Panc1 (cell line): ENCODE data around the gene DNAAF2. TPM values are rescaled to one million over a fixed set of nuclear protein-coding genes. Genes with fewer than 3 reads are reported as not detected.

Experiments
- ATAC-seq: fragments of 200-7000 bp; cut with Tn5 transposase; 2 replicates; pipeline ENCODE4 v1.9.1; 2020; ENCODE audit warnings: mild to moderate bottlenecking, moderate library complexity
- BruUV-seq: library from RNA; stranded (reverse); fragments of 400-500 nt; replicated peaks from 2 replicates; lab custom pipeline; 2021; lab: Mats Ljungman, UMichigan
- CTCF ChIA-PET: fragments of 300-600 bp; sonication (Branson Sonifier 250); formaldehyde crosslinking; loops from one replicate; lab custom pipeline; 2022; ENCODE audit warnings: antibody characterized with exemption; lab: Charles Lee
- POLR2A ChIA-PET: fragments of 300-600 bp; sonication (Branson Sonifier 250); formaldehyde crosslinking; loops from one replicate; lab custom pipeline; 2022; ENCODE audit warnings: antibody characterized with exemption; lab: Charles Lee
- DNase-seq: peaks from one replicate; pipeline ENCODE4 v3.0.0-alpha.2; 2010; ENCODE audit warnings: low read depth, low spot score
- H3K27ac ChIP-seq: 2 replicates; pipeline ENCODE4 v1.5.1; 2011; ENCODE audit warnings: mild to moderate bottlenecking, low read length, inconsistent platforms
- H3K27me3 ChIP-seq: fragments of 200-500 bp; sonication (Bioruptor generic); 2 replicates; pipeline ENCODE4 v1.6.0; 2014; ENCODE audit warnings: low read length, inconsistent platforms; ENCODE audit not compliant: control insufficient read depth, insufficient read depth
- H3K36me3 ChIP-seq: fragments of 200-500 bp; sonication (Bioruptor generic); 2 replicates; pipeline ENCODE4 v1.5.1; 2014; ENCODE audit warnings: inconsistent platforms, mild to moderate bottlenecking, low read length, moderate library complexity; ENCODE audit not compliant: control insufficient read depth, insufficient read depth
- H3K4me1 ChIP-seq: 2 replicates; pipeline ENCODE4 v1.5.1; 2011; ENCODE audit warnings: inconsistent platforms, mild to moderate bottlenecking, low read length, moderate library complexity; ENCODE audit not compliant: control insufficient read depth, insufficient read depth
- H3K4me3 ChIP-seq, 2 experiments: 2 replicates each; pipeline ENCODE4 v1.5.1; 2011 to 2012; ENCODE audit warnings: low read depth in 2 of 2, low read length in 2 of 2, mild to moderate bottlenecking in 2 of 2, inconsistent platforms in 1 of 2, moderate library complexity in 1 of 2
- H3K9me3 ChIP-seq: fragments of 200-500 bp; sonication (Bioruptor generic); 2 replicates; pipeline ENCODE4 v1.5.1; 2014; ENCODE audit warnings: low read depth, mild to moderate bottlenecking, inconsistent platforms, low read length, moderate library complexity; ENCODE audit not compliant: control insufficient read depth, insufficient read depth
- POLR2AphosphoS5 ChIP-seq: IDR thresholded peaks from 2 replicates; pipeline ENCODE4 v1.6.1; 2012; ENCODE audit warnings: mild to moderate bottlenecking, low read depth, low read length, moderate library complexity
- REST ChIP-seq, 2 experiments: IDR thresholded peaks; 2 replicates each; pipeline ENCODE4 v1.6.1; 2011 to 2012; ENCODE audit warnings: low read depth in 2 of 2, control low read depth in 1 of 2, low read length in 1 of 2, mild to moderate bottlenecking in 1 of 2, moderate library complexity in 1 of 2; ENCODE audit not compliant: insufficient read depth in 1 of 2
- SIN3A ChIP-seq: IDR thresholded peaks from 2 replicates; pipeline ENCODE4 v1.6.1; 2012; ENCODE audit warnings: low read depth, mild to moderate bottlenecking, low read length, moderate library complexity, borderline replicate concordance; ENCODE audit not compliant: insufficient read depth
- TCF7L2 ChIP-seq: IDR thresholded peaks from 2 replicates; pipeline ENCODE4 v1.6.1; 2011; ENCODE audit warnings: mild to moderate bottlenecking, low read depth, low read length, inconsistent platforms
- in situ Hi-C: cut with HindIII; loops from 2 replicates; pipeline ENCODE4 v1.10.0; 2016; ENCODE audit warnings: low sequenced_read_pairs, low pct_unique_long_range_greater_than_20kb
- intact Hi-C: fragments of 100-400 bp; cut with micrococcal nuclease; formaldehyde crosslinking; loops from one replicate; pipeline ENCODE4 v1.10.0; 2022; ENCODE audit not compliant: unreplicated experiment
- total RNA-seq: library from RNA; stranded (reverse); gene quantifications from one replicate; pipeline ENCODE4 v1.2.1, GENCODE V29; 2021; ENCODE audit not compliant: unreplicated experiment
- TF ChIP-seq, protein P1 (sequence below): fragments of 450-650 bp; IDR thresholded peaks from 2 replicates; pipeline ENCODE4 v1.5.1; 2017; ENCODE audit warnings: mild to moderate bottlenecking

DNAAF2 gene
- total RNA-seq, 1 experiment from 2014 or later = 8.2 TPM

DNA sequence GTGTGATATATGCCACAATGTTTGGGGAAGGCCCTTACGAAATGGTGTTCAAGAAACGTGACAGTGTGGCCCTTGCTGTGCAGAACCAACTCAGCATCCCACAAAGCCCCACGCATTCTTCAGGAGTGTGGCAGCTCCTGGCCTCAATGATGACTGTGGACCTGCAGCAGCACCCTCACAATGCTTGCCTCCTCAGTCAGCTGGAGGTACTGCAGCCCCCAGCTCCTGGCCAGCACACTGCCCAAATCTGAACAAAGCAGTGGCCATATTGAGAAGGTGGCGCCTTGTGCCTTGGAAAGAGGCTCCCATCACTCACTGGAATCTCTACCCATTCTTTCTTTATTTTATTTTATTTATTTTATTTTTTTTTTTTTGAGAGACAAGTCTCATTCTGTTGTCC, 42.6 kb upstream of the DNAAF2 start:
- ATAC-seq = peak; percentile 66; the same call in 1 of the 2 replicates

GRCh38 chr14:49673586-49673985, 38.5 kb upstream of the DNAAF2 start:
- no peak for TF ChIP-seq TCF7L2
- ATAC-seq (no peak), DNase-seq (no peak)
- TSS peak; percentile 50 for BruUV-seq
- Histone ChIP-seq H3K4me1 (no peaks in the 10 kb centered on the region), H3K36me3 (no peaks in the 10 kb centered on the region; the same call in 1 of the 2 replicates), H3K27ac (no peak overlapping the region), H3K27me3 (no peaks in the 10 kb centered on the region), H3K9me3 (no peaks in the 10 kb centered on the region), H3K4me3 (no peak overlapping the region)
- in situ Hi-C loops = no loop called here
- intact Hi-C loops = no loop called here
- CTCF ChIA-PET = no interaction called here
- POLR2A ChIA-PET = no interaction called here

More for the DNA sequence above, 42.6 kb upstream of the DNAAF2 start:
- H3K36me3 ChIP-seq = peaks cover 6% of the 10 kb centered on the region; the same call in 1 of the 2 replicates
- no peak overlapping the region for H3K27ac ChIP-seq
- in situ Hi-C loops = no loop called here
- CTCF ChIA-PET = no interaction called here
- H3K4me3 ChIP-seq = no peak overlapping the region
- TF ChIP-seq REST (IDR thresholded peaks at IDR 0.05; ENCODE audit: insufficient read depth in 1 of 2, low read depth in 2 of 2, low read length in 1 of 2) (no peak), POLR2AphosphoS5 (no peak), TCF7L2 (no peak), SIN3A (no peak)
- TF ChIP-seq, protein P1, sequence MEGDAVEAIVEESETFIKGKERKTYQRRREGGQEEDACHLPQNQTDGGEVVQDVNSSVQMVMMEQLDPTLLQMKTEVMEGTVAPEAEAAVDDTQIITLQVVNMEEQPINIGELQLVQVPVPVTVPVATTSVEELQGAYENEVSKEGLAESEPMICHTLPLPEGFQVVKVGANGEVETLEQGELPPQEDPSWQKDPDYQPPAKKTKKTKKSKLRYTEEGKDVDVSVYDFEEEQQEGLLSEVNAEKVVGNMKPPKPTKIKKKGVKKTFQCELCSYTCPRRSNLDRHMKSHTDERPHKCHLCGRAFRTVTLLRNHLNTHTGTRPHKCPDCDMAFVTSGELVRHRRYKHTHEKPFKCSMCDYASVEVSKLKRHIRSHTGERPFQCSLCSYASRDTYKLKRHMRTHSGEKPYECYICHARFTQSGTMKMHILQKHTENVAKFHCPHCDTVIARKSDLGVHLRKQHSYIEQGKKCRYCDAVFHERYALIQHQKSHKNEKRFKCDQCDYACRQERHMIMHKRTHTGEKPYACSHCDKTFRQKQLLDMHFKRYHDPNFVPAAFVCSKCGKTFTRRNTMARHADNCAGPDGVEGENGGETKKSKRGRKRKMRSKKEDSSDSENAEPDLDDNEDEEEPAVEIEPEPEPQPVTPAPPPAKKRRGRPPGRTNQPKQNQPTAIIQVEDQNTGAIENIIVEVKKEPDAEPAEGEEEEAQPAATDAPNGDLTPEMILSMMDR = no peak
- no peaks in the 10 kb centered on the region for H3K4me1 ChIP-seq
- POLR2A ChIA-PET = no interaction called here
- no peaks in the 10 kb centered on the region for H3K27me3 ChIP-seq
- BruUV-seq = no TSS peak
- no peaks in the 10 kb centered on the region for H3K9me3 ChIP-seq
- DNase-seq = no peak
- intact Hi-C loops = no loop called here

- intact Hi-C loops = no loop called here
- ChIA-PET CTCF (no interaction called here), POLR2A (no interaction called here)
- BruUV-seq = no TSS peak
- Histone ChIP-seq H3K36me3 (no peaks in the 10 kb centered on the region; the same call in 1 of the 2 replicates), H3K27me3 (no peaks in the 10 kb centered on the region), H3K27ac (no peak overlapping the region), H3K4me1 (no peaks in the 10 kb centered on the region), H3K4me3 (no peak overlapping the region), H3K9me3 (no peaks in the 10 kb centered on the region)
- DNase-seq (no peak), ATAC-seq (no peak)
- no peak for TF ChIP-seq REST (IDR thresholded peaks at IDR 0.05; ENCODE audit: insufficient read depth in 1 of 2, low read depth in 2 of 2, low read length in 1 of 2)
- no peak for TF ChIP-seq TCF7L2
- TF ChIP-seq, protein P1 = no peak
- no peak for TF ChIP-seq SIN3A
- TF ChIP-seq POLR2AphosphoS5 = no peak
- in situ Hi-C loops = no loop called here
Observed at GRCh38 chr14:49670475-49670874, 35.4 kb upstream of the DNAAF2 start.
